Memory B cell (primary cell): Measurements from ENCODE around the gene SPDYE4.

ENCODE experiments used
- ATAC-seq: fragments of 150-1000 bp; cut with Tn5 transposase; 2 replicates; pipeline ENCODE4 v1.10.0; 2021; ENCODE audit warnings: low read depth, mild to moderate bottlenecking, moderate library complexity
- DNase-seq, 2 donors: peaks; one replicate each; pipeline ENCODE4 v3.0.0; 2022; ENCODE audit warnings: low spot score in 2 of 2
- H3K27ac Mint-ChIP-seq: one replicate; pipeline ENCODE4 v1.8.0; 2022; ENCODE audit warnings: mild to moderate bottlenecking, moderate library complexity, mixed read lengths
- H3K27me3 Mint-ChIP-seq: one replicate; pipeline ENCODE4 v1.8.0; 2022; ENCODE audit warnings: mixed read lengths
- H3K36me3 Mint-ChIP-seq: one replicate; pipeline ENCODE4 v1.8.0; 2022; ENCODE audit warnings: mild to moderate bottlenecking, mixed read lengths
- H3K4me1 Mint-ChIP-seq: one replicate; pipeline ENCODE4 v1.8.0; 2022; ENCODE audit warnings: mixed read lengths
- H3K4me3 Mint-ChIP-seq: one replicate; pipeline ENCODE4 v1.8.0; 2022; ENCODE audit warnings: mild to moderate bottlenecking, moderate library complexity, mixed read lengths
- H3K9me3 Mint-ChIP-seq: one replicate; pipeline ENCODE4 v1.8.0; 2022; ENCODE audit warnings: mixed read lengths

Gene SPDYE4

GRCh38 chr17:8755590-8756255 is 2.6 kb downstream of the SPDYE4 start:
- Mint-ChIP-seq H3K9me3 (no peaks in the 10 kb centered on the region), H3K4me3 (no peak overlapping the region), H3K27me3 (peaks cover 21% of the 10 kb centered on the region), H3K4me1 (no peaks in the 10 kb centered on the region), H3K36me3 (peaks cover 1% of the 10 kb centered on the region), H3K27ac (no peak overlapping the region)
- DNase-seq (no peak), ATAC-seq (no peak)

- Mint-ChIP-seq H3K4me1 (no peaks in the 10 kb centered on the region), H3K9me3 (no peaks in the 10 kb centered on the region), H3K27ac (no peak overlapping the region), H3K4me3 (no peak overlapping the region), H3K27me3 (peaks cover 21% of the 10 kb centered on the region), H3K36me3 (peaks cover 1% of the 10 kb centered on the region)
- DNase-seq (no peak), ATAC-seq (no peak)
Measured at GRCh38 chr17:8754890-8755289, 3.5 kb downstream of the SPDYE4 start.

- H3K9me3 Mint-ChIP-seq: no peaks in the 10 kb centered on the region
- DNase-seq (no peak), ATAC-seq (peak; percentile 45)
- no peak overlapping the region for H3K27ac Mint-ChIP-seq
- H3K36me3 Mint-ChIP-seq: peaks cover 1% of the 10 kb centered on the region
- H3K27me3 Mint-ChIP-seq: peaks cover 23% of the 10 kb centered on the region
- H3K4me1 Mint-ChIP-seq: no peaks in the 10 kb centered on the region
- H3K4me3 Mint-ChIP-seq: no peak overlapping the region
Measured at GRCh38 chr17:8753976-8754440, 4.3 kb downstream of the SPDYE4 start.

- Mint-ChIP-seq H3K27me3 (peaks cover 23% of the 10 kb centered on the region), H3K36me3 (peaks cover 1% of the 10 kb centered on the region), H3K9me3 (no peaks in the 10 kb centered on the region), H3K4me3 (no peak overlapping the region), H3K27ac (no peak overlapping the region), H3K4me1 (no peaks in the 10 kb centered on the region)
- DNase-seq: no peak
- ATAC-seq: no peak
Measured at GRCh38 chr17:8753136-8753975, 5.0 kb downstream of the SPDYE4 start.

GRCh38 chr17:8749616-8750015 is 8.7 kb downstream of the SPDYE4 start:
- Mint-ChIP-seq H3K4me3 (no peak overlapping the region), H3K9me3 (no peaks in the 10 kb centered on the region), H3K27ac (no peak overlapping the region), H3K27me3 (peaks cover 4% of the 10 kb centered on the region), H3K4me1 (peaks cover 8% of the 10 kb centered on the region), H3K36me3 (peaks cover under 1% of the 10 kb centered on the region)
- ATAC-seq (no peak), DNase-seq (no peak)

- Mint-ChIP-seq H3K4me1 (peaks cover 10% of the 10 kb centered on the region), H3K27ac (no peak overlapping the region), H3K9me3 (no peaks in the 10 kb centered on the region), H3K36me3 (no peaks in the 10 kb centered on the region), H3K4me3 (no peak overlapping the region), H3K27me3 (peaks cover 2% of the 10 kb centered on the region)
- ATAC-seq (no peak), DNase-seq (no peak)
Measured at GRCh38 chr17:8747742-8748141, 10.6 kb downstream of the SPDYE4 start.

GRCh38 chr17:8746501-8747236 is 11.7 kb downstream of the SPDYE4 start:
- Mint-ChIP-seq H3K4me1 (peaks cover 10% of the 10 kb centered on the region), H3K27ac (peak overlapping the region; percentile 86), H3K4me3 (peak overlapping the region; percentile 89), H3K36me3 (no peaks in the 10 kb centered on the region), H3K27me3 (peaks cover 2% of the 10 kb centered on the region), H3K9me3 (no peaks in the 10 kb centered on the region)
- DNase-seq (no peak), ATAC-seq (no peak)

GRCh38 chr17:8745586-8746500 is 12.5 kb downstream of the SPDYE4 start:
- peak; percentile 80 for ATAC-seq
- peak overlapping the region; percentile 86 for H3K27ac Mint-ChIP-seq
- DNase-seq: peak; percentile 79 to 91
- peak overlapping the region; percentile 89 for H3K4me3 Mint-ChIP-seq
- H3K27me3 Mint-ChIP-seq: peaks cover 2% of the 10 kb centered on the region
- peaks cover 12% of the 10 kb centered on the region for H3K4me1 Mint-ChIP-seq
- no peaks in the 10 kb centered on the region for H3K9me3 Mint-ChIP-seq
- no peaks in the 10 kb centered on the region for H3K36me3 Mint-ChIP-seq

GRCh38 chr17:8744086-8744785 is 14.1 kb downstream of the SPDYE4 start:
- H3K27me3 Mint-ChIP-seq: no peaks in the 10 kb centered on the region
- H3K27ac Mint-ChIP-seq: peak overlapping the region; percentile 86
- H3K4me3 Mint-ChIP-seq: peak overlapping the region; percentile 89
- no peaks in the 10 kb centered on the region for H3K9me3 Mint-ChIP-seq
- peaks cover 18% of the 10 kb centered on the region for H3K4me1 Mint-ChIP-seq
- DNase-seq (no peak), ATAC-seq (no peak)
- no peaks in the 10 kb centered on the region for H3K36me3 Mint-ChIP-seq

GRCh38 chr17:8742819-8743218 is 15.5 kb downstream of the SPDYE4 start:
- DNase-seq: no peak
- Mint-ChIP-seq H3K4me3 (no peak overlapping the region), H3K36me3 (no peaks in the 10 kb centered on the region), H3K4me1 (peaks cover 18% of the 10 kb centered on the region), H3K27me3 (no peaks in the 10 kb centered on the region), H3K9me3 (no peaks in the 10 kb centered on the region), H3K27ac (no peak overlapping the region)
- ATAC-seq: no peak

- Mint-ChIP-seq H3K9me3 (no peaks in the 10 kb centered on the region), H3K4me3 (no peak overlapping the region), H3K27ac (no peak overlapping the region), H3K4me1 (peaks cover 18% of the 10 kb centered on the region), H3K27me3 (no peaks in the 10 kb centered on the region), H3K36me3 (no peaks in the 10 kb centered on the region)
- ATAC-seq: no peak
- DNase-seq: no peak
Measured at GRCh38 chr17:8742274-8742673, 16.1 kb downstream of the SPDYE4 start.

GRCh38 chr17:8741771-8742170 is 16.6 kb downstream of the SPDYE4 start:
- Mint-ChIP-seq H3K27me3 (peaks cover under 1% of the 10 kb centered on the region), H3K4me3 (no peak overlapping the region), H3K9me3 (no peaks in the 10 kb centered on the region), H3K36me3 (no peaks in the 10 kb centered on the region), H3K4me1 (peaks cover 18% of the 10 kb centered on the region), H3K27ac (no peak overlapping the region)
- ATAC-seq (no peak), DNase-seq (no peak)

GRCh38 chr17:8741366-8741765 is 17.0 kb downstream of the SPDYE4 start:
- ATAC-seq (no peak), DNase-seq (no peak)
- Mint-ChIP-seq H3K4me1 (peaks cover 14% of the 10 kb centered on the region), H3K27me3 (peaks cover 4% of the 10 kb centered on the region), H3K27ac (no peak overlapping the region), H3K4me3 (peak overlapping the region; percentile 75), H3K9me3 (no peaks in the 10 kb centered on the region), H3K36me3 (no peaks in the 10 kb centered on the region)
